Endothelial cell of coronary artery (primary cell): ENCODE data around the gene HIP1. TPM values are rescaled to one million over a fixed set of nuclear protein-coding genes. Genes with fewer than 3 reads are reported as not detected.

Source experiments
- total RNA-seq: library from RNA; depleted of rRNA; stranded (reverse); fragments of >200 nt; gene quantifications from 2 replicates; pipeline ENCODE4 v1.2.3, GENCODE V29; 2014

HIP1 gene
- total RNA-seq = 19.5 and 20.3 TPM in 2 replicates

DNA sequence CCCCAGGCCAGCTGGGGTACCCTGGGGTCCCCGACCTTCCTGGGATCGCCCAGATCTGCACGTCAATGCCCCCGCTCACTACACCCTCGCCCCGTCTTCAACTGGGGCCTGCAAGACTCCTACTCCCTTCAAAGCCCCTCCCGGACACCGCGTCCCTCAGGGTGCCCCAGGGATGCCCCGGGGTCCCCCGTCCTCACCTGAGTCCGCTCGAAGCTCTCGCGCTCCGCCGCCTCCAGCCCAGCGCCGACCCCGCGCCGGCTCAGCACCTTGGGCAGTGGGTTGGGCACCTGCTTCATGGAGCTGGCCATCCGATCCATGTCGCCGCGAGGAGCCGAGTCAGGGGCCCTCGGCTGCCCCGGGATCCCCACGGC, at the start of gene HIP1:
Gene HIP1, minus strand, starts transcription at position 338 of the 371 bp plus-strand sequence. Its CDS starts 21 bp downstream, at position 317.

DNA sequence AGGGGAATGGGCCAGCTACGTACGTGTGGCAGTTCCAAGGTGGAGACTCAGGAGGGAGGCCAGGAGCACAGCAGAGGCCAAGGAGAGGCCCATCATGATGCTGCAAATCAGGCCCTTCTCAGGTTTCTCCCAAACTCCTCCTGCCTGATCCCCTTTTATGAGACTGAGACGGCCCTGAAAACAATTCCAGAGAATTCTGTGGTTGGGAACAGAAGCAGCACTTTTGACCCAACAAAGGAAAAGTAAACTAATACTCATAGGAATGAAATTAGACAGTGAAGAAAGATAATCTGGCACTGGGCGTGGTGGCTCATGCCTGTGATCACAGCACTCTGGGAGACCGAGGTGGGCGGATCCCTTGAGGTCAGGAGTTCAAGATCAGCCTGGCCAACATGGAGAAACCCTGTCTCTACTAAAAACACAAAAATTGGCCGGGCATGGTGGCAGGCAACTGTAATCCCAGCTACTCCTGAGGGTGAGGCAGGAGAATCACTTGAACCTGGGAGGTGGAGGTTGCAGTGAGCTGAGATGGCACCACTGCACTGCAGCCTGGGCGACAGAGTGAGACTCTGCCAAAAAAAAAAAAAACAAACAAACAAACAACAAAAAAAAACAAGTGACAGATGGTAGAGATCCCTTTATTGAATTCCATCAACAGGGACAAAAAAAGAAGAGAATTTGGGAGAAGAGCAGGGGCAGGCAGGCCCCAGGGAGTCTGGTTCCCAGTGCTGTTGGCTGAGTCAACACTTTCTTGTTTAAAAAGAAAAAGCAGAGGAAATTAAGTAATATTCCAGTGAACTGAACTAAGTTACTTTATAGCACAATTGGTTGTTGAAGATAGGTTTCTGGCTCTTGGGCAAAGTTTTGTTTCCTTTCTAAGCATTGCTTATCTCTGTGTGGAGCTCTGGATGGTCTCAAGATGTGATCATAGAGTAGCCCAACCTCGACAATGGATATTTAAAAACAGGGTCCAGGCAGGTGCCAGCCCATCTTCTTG, 33.6 kb upstream of the HIP1 start, which contains the start of gene CCL26:
Gene CCL26, minus strand, starts transcription at position 131 of the 997 bp plus-strand sequence. Its CDS starts 35 bp downstream, at position 96.

DNA sequence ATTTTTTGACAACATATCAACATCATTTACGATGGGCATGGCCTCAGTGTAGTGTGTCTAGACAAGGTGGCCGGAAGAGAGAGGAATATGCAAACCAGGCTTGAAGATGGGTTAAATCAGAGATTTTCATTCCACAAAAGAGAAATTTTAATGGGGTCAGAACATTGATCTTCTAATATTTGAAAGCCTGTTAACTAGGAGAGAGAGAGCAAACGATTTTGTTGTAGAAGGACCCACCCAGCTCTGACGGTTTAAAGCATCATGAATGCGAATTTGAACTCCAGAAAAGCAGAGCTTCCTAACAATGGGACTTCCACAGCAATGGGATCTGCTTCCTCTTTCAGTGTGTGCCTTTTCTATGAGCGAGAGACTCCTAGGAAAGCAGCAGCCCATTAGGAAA, 246.7 kb downstream of the HIP1 start, which contains the start of gene SPDYE5:
Gene SPDYE5, plus strand, starts transcription at position 301 of the 400 bp plus-strand sequence. CDS start 1,728 bp downstream, outside the sequence.

GRCh38 chr7:75485979-75486643, 252.6 kb downstream of the HIP1 start, which contains the start of gene POM121C:
Gene POM121C (minus strand): TSS chr7:75486299. CDS start chr7:75441496, 44,803 bp downstream.

Other genes starting within 250 kb of the HIP1 start
- not detected in 2 replicates for gene SPDYE5, start 246.6 kb downstream of the HIP1 start, total RNA-seq
- 0.28 TPM in 1 of 2 replicates, not detected in the other for gene CCL26, start 33.3 kb upstream of the HIP1 start, total RNA-seq
- gene CCL24, start 74.9 kb upstream of the HIP1 start, total RNA-seq = 0.28 TPM in 1 of 2 replicates, not detected in the other
- 10.3 and 10.6 TPM in 2 replicates for gene RHBDD2, start 140.1 kb upstream of the HIP1 start, total RNA-seq
- gene POR, start 176.2 kb upstream of the HIP1 start, total RNA-seq = 62.6 and 79.3 TPM in 2 replicates